ENCODE results near the gene SFSWAP.

SFSWAP gene

DNA sequence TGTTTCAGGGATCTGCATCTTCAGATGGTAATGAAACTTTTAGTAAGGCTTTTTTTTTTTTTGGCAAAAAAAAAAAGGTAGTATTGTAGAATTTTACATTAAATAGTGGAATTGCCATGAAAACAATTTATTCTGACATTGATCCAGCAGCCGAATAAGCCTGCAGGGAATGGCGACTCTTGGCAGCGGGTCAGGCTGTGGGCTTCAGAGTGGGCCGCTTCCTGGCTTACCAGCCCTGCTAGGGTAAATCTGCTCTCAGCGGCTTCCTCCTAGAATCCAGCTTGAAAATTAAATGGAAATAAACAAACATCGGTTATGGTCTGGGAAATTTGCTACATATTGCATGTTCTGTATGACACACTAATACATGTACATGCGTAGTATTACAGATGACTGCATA lies 34.8 kb downstream of the SFSWAP start:
- Histone ChIP-seq H3K4me2 (no peak overlapping the region), H3K27me3 (ENCODE audit: insufficient read depth, low read depth) (no peaks in the 10 kb centered on the region), H3K36me3 (ENCODE audit: insufficient read depth) (no peaks in the 10 kb centered on the region), H2AFZ (ENCODE audit: low read depth) (no peak overlapping the region), H4K20me1 (ENCODE audit: insufficient read depth) (no peaks in the 10 kb centered on the region), H3K79me2 (ENCODE audit: insufficient read depth, low read depth) (no peaks in the 10 kb centered on the region), H3K4me3 (IDR thresholded peaks at IDR 0.05; ENCODE audit: insufficient read depth, low read depth, low read length) (no peak overlapping the region), H3K4me1 (ENCODE audit: low read depth, poor library complexity, severe bottlenecking) (no peaks in the 10 kb centered on the region), H3K9ac (no peak overlapping the region), H3K27ac (no peak overlapping the region)
- TF ChIP-seq, protein P1, sequence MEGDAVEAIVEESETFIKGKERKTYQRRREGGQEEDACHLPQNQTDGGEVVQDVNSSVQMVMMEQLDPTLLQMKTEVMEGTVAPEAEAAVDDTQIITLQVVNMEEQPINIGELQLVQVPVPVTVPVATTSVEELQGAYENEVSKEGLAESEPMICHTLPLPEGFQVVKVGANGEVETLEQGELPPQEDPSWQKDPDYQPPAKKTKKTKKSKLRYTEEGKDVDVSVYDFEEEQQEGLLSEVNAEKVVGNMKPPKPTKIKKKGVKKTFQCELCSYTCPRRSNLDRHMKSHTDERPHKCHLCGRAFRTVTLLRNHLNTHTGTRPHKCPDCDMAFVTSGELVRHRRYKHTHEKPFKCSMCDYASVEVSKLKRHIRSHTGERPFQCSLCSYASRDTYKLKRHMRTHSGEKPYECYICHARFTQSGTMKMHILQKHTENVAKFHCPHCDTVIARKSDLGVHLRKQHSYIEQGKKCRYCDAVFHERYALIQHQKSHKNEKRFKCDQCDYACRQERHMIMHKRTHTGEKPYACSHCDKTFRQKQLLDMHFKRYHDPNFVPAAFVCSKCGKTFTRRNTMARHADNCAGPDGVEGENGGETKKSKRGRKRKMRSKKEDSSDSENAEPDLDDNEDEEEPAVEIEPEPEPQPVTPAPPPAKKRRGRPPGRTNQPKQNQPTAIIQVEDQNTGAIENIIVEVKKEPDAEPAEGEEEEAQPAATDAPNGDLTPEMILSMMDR (conservative IDR thresholded peaks at IDR 0.05; ENCODE audit: low read depth, low read length) = no peak

DNA sequence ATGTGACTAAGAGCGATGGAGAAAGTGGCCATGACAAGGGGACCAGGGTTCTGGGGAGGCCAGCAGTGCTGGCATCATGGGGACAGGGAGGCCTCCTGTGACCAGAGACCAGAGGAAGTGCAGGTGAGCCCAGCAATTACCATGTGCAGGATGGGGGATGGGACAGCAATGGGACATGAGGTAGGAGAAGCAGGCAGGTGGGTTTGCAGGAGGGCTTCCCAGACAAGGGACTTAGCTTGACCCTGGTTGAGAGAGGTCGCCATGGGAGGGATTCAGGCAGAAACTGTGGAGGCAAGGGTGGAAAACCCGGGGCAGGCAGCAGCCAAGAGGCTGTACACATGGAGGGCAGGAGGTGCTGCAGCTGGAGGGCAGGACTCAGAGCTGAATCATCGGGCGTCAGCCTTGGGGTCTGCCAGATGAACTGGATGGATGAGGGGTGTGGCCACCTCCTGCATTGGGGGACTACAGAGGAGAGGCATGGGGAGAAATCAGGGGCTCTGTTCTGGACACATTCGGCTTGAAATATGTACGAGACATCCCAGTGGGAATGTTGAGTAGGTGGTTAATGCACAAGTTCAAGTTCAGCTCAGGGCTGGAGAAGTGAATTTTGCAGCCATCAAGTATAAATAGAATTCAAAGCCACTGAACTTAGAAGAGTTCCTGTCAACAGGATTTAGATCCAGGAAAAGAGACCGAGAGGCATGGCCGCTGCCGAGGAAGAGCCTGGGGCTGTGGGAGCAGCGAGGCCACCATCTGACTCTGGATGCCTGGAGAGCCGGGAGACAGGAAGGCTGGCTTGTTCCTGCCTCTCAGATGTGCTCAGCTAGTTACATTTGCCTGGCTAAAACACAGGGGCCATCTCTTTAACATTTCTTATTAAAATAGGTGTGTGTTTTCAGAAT lies 36.6 kb downstream of the SFSWAP start:
- H3K4me1 ChIP-seq (ENCODE audit: low read depth, poor library complexity, severe bottlenecking) = no peaks in the 10 kb centered on the region
- H3K4me3 ChIP-seq (IDR thresholded peaks at IDR 0.05; ENCODE audit: insufficient read depth, low read depth, low read length) = no peak overlapping the region
- H3K4me2 ChIP-seq = no peak overlapping the region
- no peak overlapping the region for H3K27ac ChIP-seq
- TF ChIP-seq, protein P1 (conservative IDR thresholded peaks at IDR 0.05; ENCODE audit: low read depth, low read length) = no peak
- H3K79me2 ChIP-seq (ENCODE audit: insufficient read depth, low read depth) = no peaks in the 10 kb centered on the region
- H4K20me1 ChIP-seq (ENCODE audit: insufficient read depth) = no peaks in the 10 kb centered on the region
- H3K9ac ChIP-seq = no peak overlapping the region
- no peak overlapping the region for H2AFZ ChIP-seq (ENCODE audit: low read depth)
- H3K36me3 ChIP-seq (ENCODE audit: insufficient read depth) = no peaks in the 10 kb centered on the region
- no peaks in the 10 kb centered on the region for H3K27me3 ChIP-seq (ENCODE audit: insufficient read depth, low read depth)

DNA sequence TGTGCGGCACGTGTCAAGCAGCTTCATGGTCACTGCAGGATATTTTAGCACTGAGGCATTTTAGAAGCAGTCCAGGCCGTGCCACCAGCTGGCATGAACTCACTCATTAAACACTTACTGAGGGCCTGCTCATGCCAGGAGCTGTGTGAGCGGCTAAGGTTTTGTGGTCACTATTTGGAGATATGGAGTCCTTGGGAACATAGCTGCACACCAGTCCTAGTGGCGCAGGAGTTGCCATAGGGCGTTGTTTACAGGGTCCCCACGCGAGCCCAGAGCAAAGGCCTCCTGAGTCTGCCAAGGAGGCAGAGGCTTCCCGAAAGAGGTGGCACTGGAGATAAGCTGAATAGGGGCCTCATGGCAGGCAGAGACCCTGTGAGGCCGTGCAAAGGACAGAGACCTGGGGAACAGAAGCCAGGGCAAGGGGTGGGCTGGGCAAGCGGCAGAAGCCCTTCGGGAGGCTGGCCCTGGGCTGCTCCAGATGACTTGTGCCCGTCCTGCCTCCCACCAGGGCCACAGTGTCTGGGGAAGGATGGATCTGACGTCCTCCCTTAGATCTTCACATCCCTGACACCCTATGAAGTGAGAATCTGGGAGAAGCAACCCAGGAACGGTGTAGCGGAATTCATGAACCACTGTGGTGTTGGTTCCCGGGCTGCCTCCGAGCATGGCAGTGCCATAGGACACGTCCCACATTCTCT lies 38.9 kb downstream of the SFSWAP start:
- no peaks in the 10 kb centered on the region for H3K27me3 ChIP-seq (ENCODE audit: insufficient read depth, low read depth)
- H2AFZ ChIP-seq (ENCODE audit: low read depth) = no peak overlapping the region
- no peaks in the 10 kb centered on the region for H4K20me1 ChIP-seq (ENCODE audit: insufficient read depth)
- no peak overlapping the region for H3K4me2 ChIP-seq
- TF ChIP-seq, protein P1 (conservative IDR thresholded peaks at IDR 0.05; ENCODE audit: low read depth, low read length) = no peak
- H3K27ac ChIP-seq = no peak overlapping the region
- H3K79me2 ChIP-seq (ENCODE audit: insufficient read depth, low read depth) = no peaks in the 10 kb centered on the region
- H3K4me3 ChIP-seq (IDR thresholded peaks at IDR 0.05; ENCODE audit: insufficient read depth, low read depth, low read length) = no peak overlapping the region
- H3K4me1 ChIP-seq (ENCODE audit: low read depth, poor library complexity, severe bottlenecking) = no peaks in the 10 kb centered on the region
- no peak overlapping the region for H3K9ac ChIP-seq
- H3K36me3 ChIP-seq (ENCODE audit: insufficient read depth) = peaks cover 4% of the 10 kb centered on the region; the same call in 1 of the 2 replicates

DNA sequence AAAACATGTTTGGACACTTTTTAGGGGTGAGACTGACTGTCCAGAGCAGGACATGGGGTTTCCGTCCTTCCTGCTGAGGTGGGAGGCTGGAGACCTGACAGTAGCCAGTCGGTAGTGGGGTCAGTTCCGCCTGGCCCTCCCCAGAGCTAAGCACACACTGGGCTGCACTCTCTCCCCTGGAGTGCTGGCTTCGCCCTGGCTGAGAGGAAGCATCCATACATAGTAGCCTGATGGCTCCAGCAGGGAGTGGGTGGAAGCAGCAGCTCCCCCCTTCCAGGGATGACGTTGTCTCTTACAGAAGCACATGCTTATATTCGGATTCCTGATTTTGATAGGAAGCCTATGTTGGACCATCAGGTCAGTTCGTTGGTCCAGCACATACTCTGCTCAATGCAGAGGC lies 40.4 kb downstream of the SFSWAP start:
- no peak overlapping the region for H3K4me3 ChIP-seq (IDR thresholded peaks at IDR 0.05; ENCODE audit: insufficient read depth, low read depth, low read length)
- peaks cover 4% of the 10 kb centered on the region; the same call in 1 of the 2 replicates for H3K36me3 ChIP-seq (ENCODE audit: insufficient read depth)
- no peaks in the 10 kb centered on the region for H3K79me2 ChIP-seq (ENCODE audit: insufficient read depth, low read depth)
- TF ChIP-seq, protein P1 (conservative IDR thresholded peaks at IDR 0.05; ENCODE audit: low read depth, low read length) = no peak
- H3K4me1 ChIP-seq (ENCODE audit: low read depth, poor library complexity, severe bottlenecking) = no peaks in the 10 kb centered on the region
- no peak overlapping the region for H2AFZ ChIP-seq (ENCODE audit: low read depth)
- H3K9ac ChIP-seq = no peak overlapping the region
- no peaks in the 10 kb centered on the region for H3K27me3 ChIP-seq (ENCODE audit: insufficient read depth, low read depth)
- no peak overlapping the region for H3K27ac ChIP-seq
- no peaks in the 10 kb centered on the region for H4K20me1 ChIP-seq (ENCODE audit: insufficient read depth)
- no peak overlapping the region for H3K4me2 ChIP-seq

All from KMS-11 (cell line).